NCI-H146 treated with DMSO at 0.1 percent for 48 hours (cell line): ENCODE measurements around the gene LOXL4.
A peak's percentile ranks its signal among the peaks of the same experiment; 100 is the strongest.

Source experiments
- DNase-seq: peaks from one replicate; lab custom pipeline; 2025; ENCODE audit not compliant: unreplicated experiment; lab: John Stamatoyannopoulos, UW

Gene LOXL4

DNA sequence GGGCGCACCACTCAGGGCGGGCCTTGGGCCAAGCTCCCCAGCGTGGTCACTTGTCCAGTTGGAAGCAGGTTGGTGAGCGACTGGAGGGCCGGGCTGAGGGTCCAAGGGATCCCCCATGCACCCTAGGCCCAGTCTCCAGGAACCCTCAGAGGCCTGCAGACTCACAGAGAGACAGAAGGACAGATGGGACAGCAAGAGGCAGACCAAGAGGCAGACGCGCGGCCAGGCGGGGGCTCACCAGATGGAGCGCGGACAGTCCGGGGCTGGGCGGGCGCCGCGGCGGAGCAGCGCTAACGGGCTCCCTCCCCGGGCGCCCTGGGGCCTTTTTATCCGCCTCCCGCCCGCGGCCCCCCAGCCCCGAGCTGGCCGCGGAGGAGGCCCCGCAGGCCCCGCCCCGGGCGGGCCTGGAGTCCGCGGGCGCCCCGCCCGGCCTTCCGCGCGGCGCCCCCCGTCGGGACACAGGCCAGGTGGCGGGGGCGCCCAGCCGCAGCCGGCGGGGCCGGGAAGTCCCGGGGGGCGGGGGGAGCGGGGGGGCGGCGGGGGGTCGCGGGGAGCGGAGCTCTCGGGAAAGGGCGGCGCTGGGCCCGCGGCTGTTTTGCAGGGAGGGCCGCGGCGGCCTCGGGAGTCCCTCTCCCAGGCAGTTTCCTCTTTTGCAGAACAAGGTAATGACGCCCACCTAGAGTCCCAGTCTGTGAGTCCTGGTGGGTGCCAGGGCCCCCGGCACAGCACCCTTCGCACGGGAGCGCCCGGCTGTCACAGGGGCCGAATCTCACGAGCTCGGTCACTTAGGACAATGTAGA lies at the start of gene LOXL4:
Gene LOXL4, minus strand, starts transcription at position 301 of the 800 bp plus-strand sequence. CDS start 5,175 bp downstream, outside the sequence.
- peak; percentile 20 for DNase-seq

DNA sequence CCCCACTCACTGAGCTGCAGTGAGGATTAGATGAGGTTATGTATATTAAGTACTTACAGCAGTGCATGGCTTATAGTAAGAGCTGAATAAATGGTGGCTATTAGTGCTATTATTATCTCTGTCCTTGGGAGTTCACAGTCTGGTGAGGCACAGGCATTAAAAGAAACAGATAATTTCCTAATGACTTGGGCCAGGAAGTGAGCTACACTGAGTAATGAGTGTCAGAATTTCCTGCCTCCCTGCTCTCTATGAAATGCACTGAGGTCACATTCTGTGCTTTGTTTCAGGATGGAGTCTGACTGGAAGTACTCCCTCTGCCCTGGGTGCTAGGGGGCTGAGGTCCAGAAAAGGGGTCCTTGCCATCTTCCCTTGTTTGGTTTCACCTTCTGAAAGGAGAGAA lies 48.7 kb upstream of the LOXL4 start:
- DNase-seq, result no peak

- no peak for DNase-seq
Observed at GRCh38 chr10:98316170-98316569, 48.2 kb upstream of the LOXL4 start.

DNA sequence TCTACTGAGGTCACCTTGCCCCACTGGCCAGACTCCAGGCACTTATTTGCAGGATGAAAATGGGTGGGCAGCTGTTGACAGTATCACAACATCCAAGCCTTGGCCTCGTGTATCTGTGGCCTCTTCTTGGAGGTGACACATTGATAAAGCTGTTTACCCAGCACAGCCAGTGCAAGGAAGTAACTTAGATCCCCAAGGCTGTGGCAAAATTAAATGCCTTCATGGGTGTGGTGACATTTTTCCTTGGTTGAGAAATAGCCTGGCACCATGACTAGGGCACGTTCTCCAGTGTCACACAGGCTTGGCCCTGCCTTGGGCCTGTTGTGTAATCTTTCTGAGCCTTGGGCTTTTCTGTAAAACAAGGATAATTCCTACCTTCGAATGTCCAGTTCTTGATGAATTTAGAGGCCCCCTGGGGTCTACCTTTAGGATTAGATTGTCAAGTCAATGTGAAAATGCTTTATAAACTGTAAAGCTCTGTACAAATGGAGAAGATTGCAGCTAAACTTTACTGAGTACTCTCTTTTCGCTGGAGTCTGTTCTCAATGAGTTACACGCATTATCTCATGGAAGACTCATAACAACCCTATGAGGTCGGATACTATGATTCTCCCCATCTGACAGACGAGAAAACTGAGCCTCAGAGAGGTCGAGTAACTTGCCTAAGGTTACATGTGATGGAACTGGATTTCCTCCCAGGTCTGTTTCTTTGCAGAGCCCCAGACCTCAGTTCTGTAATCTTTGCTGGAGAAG lies 46.7 kb upstream of the LOXL4 start:
- DNase-seq, result no peak

DNA sequence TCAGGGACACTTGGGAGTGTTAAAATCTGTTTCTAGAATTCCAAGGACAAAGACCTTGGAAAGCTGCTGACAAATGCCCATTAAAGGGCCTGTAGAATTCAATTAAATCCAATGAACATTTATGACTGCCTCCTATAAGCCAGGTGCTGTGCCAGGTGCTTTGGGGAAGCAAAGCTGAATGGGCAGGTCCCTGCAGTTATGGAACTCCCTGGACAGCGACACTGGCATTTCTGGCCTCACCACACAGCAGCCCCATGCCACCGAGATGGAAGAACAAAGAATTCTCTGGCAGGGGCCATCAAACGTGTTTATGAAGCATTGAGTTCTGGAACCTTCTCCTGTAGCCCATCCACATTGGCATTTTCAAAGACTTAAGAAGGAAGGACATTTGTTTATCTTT lies 45.6 kb upstream of the LOXL4 start:
- no peak for DNase-seq

- DNase-seq, result no peak
Observed at GRCh38 chr10:98312822-98313221, 44.8 kb upstream of the LOXL4 start.

- no peak for DNase-seq
Observed at GRCh38 chr10:98312349-98312748, 44.4 kb upstream of the LOXL4 start.

DNA sequence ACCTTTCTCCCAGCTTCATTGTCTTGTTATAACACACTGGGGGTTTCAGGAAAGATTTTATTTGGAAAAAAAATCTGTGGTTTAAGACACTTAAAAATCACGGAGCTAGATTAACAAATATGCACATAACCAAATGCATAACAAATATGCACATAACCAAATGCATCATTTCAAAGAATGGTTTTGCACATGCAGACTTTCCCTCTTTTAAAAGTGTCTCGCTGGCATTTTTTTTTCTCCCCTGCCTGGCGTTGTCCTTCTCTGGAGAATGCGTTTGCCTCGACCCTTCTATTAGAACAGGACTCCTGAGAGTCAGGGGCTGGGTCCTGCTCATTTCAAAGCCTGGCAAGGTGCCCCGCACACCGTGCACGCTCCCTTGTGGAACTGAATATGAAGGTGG lies 42.7 kb upstream of the LOXL4 start:
- DNase-seq, result no peak

DNA sequence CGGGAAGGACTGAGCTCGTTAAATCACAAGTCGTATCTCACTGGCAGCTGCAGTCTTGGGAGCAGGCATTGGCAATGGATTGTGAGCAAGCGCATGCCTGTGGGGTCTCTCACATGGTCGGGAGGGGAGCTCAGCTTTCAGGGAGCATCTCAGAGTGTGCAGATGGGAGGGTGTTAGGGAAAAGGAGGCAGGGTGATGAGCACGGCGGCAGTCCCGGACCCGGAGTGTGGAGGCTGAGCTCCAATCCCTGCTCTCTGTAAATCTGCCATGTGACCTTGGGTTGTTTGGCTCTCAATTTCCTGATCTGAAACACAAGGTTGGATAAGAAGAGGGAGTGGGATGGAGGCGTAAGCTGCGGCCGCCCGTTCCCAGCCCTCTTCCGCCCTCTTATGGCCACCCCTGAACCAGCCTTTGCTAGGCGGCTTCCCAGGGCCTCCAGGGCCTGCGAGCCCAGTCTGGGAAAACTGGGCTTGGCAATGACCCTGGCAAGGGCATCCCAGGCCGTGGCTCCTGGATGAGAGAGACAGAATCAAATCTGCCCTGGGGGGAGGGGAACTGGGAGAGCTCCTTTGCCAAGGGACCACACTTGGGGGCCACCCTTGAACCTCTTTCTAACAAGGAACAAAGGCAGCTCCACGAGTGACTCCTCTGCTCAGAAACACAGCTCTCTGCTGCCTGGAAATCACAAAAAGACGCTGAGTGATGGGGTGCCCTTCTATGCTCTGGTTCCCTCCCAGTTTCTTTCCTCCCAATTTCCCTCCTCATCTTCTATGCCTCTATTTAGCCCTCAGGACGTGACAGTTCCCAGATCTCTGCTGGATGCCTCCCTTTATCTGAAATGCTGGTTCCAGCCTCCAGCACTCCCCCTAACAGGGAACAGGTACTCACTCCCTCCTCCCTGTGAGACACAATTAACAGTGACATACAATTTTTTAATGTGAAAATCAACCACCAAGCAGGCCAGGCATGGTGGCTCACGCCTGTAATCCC lies 41.7 kb upstream of the LOXL4 start:
- peak; percentile 74 for DNase-seq

- no peak for DNase-seq
Observed at GRCh38 chr10:98308669-98309365, 40.8 kb upstream of the LOXL4 start.

DNA sequence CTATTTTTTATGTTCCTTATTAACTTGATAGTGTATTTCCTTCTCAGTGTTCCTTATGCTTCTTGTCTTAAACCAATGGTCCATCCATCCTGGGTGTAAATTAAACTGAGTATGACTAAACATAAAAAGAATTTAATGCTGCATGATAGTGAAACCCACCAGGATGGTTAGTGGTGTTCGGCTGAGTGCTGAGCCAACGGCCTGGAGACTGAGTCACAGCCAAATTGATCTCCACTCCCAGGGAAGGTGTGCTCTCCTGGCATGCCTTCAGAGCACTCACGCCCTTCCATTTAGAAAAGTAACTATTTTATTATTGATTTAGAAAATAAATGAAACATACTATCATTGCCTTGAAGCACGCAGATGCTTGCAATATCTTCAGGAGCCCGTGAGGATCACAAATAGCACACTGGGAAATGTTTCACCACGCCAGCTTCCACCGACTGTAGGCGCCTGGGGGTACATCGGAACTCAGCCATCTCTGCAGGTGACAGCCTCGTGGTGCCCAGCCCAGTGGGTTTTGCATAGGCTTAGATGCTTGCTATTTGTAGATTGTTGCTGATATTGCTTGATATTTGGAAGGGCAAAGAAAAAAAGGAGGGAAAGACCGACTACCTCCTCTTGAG lies 40.0 kb upstream of the LOXL4 start:
- no peak for DNase-seq

DNA sequence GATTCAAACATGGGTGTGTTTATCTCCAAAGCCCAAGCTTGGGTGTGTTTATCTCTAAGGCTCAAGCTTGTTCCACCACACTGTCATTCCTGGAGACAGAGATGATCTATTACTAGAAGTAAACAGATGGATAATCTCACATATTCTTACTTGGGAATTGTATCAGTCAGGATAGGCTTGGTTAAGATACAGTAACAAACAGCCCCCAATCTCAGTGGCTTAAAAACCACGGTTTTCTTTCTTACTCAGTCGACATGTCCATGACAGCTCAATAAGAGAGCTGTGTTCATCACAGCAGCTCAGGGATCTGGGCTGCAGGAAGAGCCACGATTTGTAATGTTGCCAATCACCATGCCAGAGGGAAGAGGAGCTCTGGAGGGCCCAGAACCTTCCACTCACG lies 38.5 kb upstream of the LOXL4 start:
- DNase-seq, result no peak

GRCh38 chr10:98303569-98303968 lies 35.6 kb upstream of the LOXL4 start:
- no peak for DNase-seq

DNA sequence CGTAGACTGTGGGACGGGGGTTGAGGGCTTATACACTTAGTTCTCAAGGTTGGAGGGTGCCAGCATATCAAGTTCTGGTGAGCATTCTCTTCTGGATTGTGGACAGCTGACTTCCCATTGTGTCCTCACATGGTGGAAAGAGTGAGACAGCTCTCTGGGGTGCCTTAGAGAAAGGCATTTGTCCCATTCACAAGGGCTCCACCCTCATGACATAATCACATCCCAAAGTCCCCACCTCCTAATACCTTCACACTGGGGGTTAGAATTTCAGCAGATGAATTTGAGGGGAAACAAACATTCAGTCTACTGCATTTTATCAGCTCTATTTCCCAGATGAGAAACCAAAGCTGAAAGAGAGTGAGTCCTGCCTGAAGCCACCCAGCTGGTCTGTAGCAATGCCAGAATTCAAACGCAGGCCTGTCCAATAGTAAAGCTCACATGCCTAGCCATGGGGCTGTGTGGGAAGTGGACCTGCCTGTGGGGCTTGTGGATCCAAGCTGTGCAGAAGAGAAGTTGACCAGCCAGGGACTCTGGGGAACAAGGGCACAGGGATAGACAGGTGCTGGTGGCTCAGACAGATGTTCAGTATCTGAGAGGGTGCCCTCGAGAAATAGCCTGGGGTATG lies 34.9 kb upstream of the LOXL4 start:
- DNase-seq, result no peak

- DNase-seq, result no peak
Observed at GRCh38 chr10:98301664-98302319, 33.8 kb upstream of the LOXL4 start.

GRCh38 chr10:98300526-98301229 lies 32.7 kb upstream of the LOXL4 start:
- DNase-seq, result no peak

GRCh38 chr10:98299341-98299740 lies 31.3 kb upstream of the LOXL4 start:
- DNase-seq, result no peak

- no peak for DNase-seq
Observed at GRCh38 chr10:98296524-98296923, 28.5 kb upstream of the LOXL4 start.

GRCh38 chr10:98295907-98296306 lies 27.9 kb upstream of the LOXL4 start:
- no peak for DNase-seq
